K562 (cell line): Measurements from ENCODE around the gene RARG. TPM values are rescaled to one million over a fixed set of nuclear protein-coding genes. Genes with fewer than 3 reads are reported as not detected.

Experiments used
- BCOR ChIP-seq: fragments of 450-650 bp; IDR thresholded peaks from 2 replicates; pipeline ENCODE4 v1.6.1; 2016
- CBFA2T3 ChIP-seq: fragments of 450-650 bp; IDR thresholded peaks from 2 replicates; pipeline ENCODE4 v1.6.1; 2017
- CBX1 ChIP-seq: sonication (generic); IDR thresholded peaks from 2 replicates; pipeline ENCODE4 v1.6.1; 2016; ENCODE audit warnings: antibody characterized with exemption, low read depth, mild to moderate bottlenecking
- ESRRA ChIP-seq: fragments of 450-650 bp; IDR thresholded peaks from 2 replicates; pipeline ENCODE4 v1.6.1; 2014; ENCODE audit warnings: low read depth, mild to moderate bottlenecking, moderate library complexity, borderline replicate concordance
- HDAC1 ChIP-seq, 2 experiments: fragments of 450-650 bp; IDR thresholded peaks; 2 replicates each; pipeline ENCODE4 v1.6.1; 2016 to 2017; ENCODE audit warnings: inconsistent platforms in 1 of 2, mild to moderate bottlenecking in 1 of 2, moderate library complexity in 1 of 2
- JUND ChIP-seq, 2 experiments: IDR thresholded peaks; 2 replicates in 1 of 2; 3 replicates in 1 of 2; pipeline ENCODE4 v1.6.1; 2011; ENCODE audit warnings: borderline replicate concordance in 2 of 2, low read depth in 2 of 2, low read length in 2 of 2, improper control_type of control experiment in 1 of 2, missing biosample characterization in 1 of 2, missing genetic modification characterization in 1 of 2, missing genetic modification reagents in 1 of 2
- KDM1A ChIP-seq, 2 experiments: fragments of 450-650 bp; IDR thresholded peaks; 2 replicates each; pipeline ENCODE4 v1.6.1; 2016; ENCODE audit warnings: mild to moderate bottlenecking in 2 of 2
- MCM2 ChIP-seq: fragments of 450-650 bp; IDR thresholded peaks from 2 replicates; pipeline ENCODE4 v1.6.1; 2017; ENCODE audit warnings: low read depth, mild to moderate bottlenecking
- MLLT1 ChIP-seq, 2 experiments: fragments of 450-650 bp; IDR thresholded peaks; 2 replicates each; pipeline ENCODE4 v1.6.1; 2016
- NUFIP1 ChIP-seq: fragments of 450-650 bp; IDR thresholded peaks from 2 replicates; pipeline ENCODE4 v1.6.1; 2018; ENCODE audit not compliant: partially characterized antibody
- RBM25 ChIP-seq: fragments of 200-400 bp; formaldehyde crosslinking; IDR thresholded peaks from 2 replicates; pipeline ENCODE4 v1.6.1; 2018; ENCODE audit warnings: low read length, low read depth, moderate library complexity; ENCODE audit not compliant: severe bottlenecking
- RCOR1 ChIP-seq, 2 experiments: IDR thresholded peaks; 2 replicates each; pipeline ENCODE4 v1.6.1; 2012; ENCODE audit warnings: low read depth in 2 of 2, low read length in 2 of 2, borderline replicate concordance in 1 of 2, improper control_type of control experiment in 1 of 2
- SMARCA5 ChIP-seq: fragments of 450-650 bp; IDR thresholded peaks from 2 replicates; pipeline ENCODE4 v1.6.1; 2016
- SOX6 ChIP-seq: fragments of 450-650 bp; IDR thresholded peaks from 2 replicates; pipeline ENCODE4 v1.6.1; 2014; ENCODE audit warnings: mild to moderate bottlenecking
- TEAD4 ChIP-seq, 2 experiments: sonication (generic) in 1 of 2; formaldehyde crosslinking in 1 of 2; IDR thresholded peaks; 2 replicates each; pipeline versions ENCODE4 v1.6.1 to v1.8.0; 2012 to 2022; ENCODE audit warnings: borderline replicate concordance in 1 of 2, inconsistent platforms in 1 of 2, low read length in 1 of 2, mild to moderate bottlenecking in 1 of 2, missing genetic modification reagents in 1 of 2
- ZBTB7A ChIP-seq: IDR thresholded peaks from 2 replicates; pipeline ENCODE4 v1.6.1; 2011; ENCODE audit warnings: low read depth, mild to moderate bottlenecking, low read length, moderate library complexity, borderline replicate concordance; ENCODE audit not compliant: control insufficient read depth
- polyA plus RNA-seq, 8 experiments: library from polyadenylated mRNA; depleted of rRNA in 4 of 8; stranded (reverse) in 5 of 8; unstranded in 3 of 8; fragments of >200 nt; fragmentation: Nextera tagmentation in 2 of 8; fragmentation: Illumina TruSeq in 1 of 8; extraction: Ambion mirVana in 2 of 8; extraction: Trizol in 1 of 8; gene quantifications; 2 replicates each; pipeline versions ENCODE4 v1.2.1 to v1.2.3, GENCODE V29; 2011 to 2014; ENCODE audit warnings: inconsistent platforms in 1 of 8, missing spikeins in 1 of 8
- total RNA-seq, 7 experiments: library from RNA; depleted of rRNA in 6 of 7; stranded (reverse); fragments of >200 nt in 6 of 7; fragmentation: Illumina TruSeq in 2 of 7; extraction: Trizol in 2 of 7; gene quantifications; 2 replicates each; pipeline versions ENCODE4 v1.2.1 to v1.2.3, GENCODE V29; 2011 to 2021; ENCODE audit warnings: low replicate concordance in 1 of 7
- TF ChIP-seq, protein P1 (sequence below): conservative IDR thresholded peaks from 2 replicates; pipeline ENCODE4 v1.6.1; 2011; ENCODE audit warnings: low read depth, mild to moderate bottlenecking, low read length; ENCODE audit not compliant: control insufficient read depth
- TF ChIP-seq, protein P2 (sequence below): fragments of 200-800 bp; sonication (Bioruptor generic); IDR thresholded peaks from 2 replicates; pipeline ENCODE4 v1.6.1; 2017; ENCODE audit warnings: missing genetic modification characterization, missing compliant biosample characterization
- TF ChIP-seq, protein P3 (sequence below): sonication (generic); formaldehyde crosslinking; IDR thresholded peaks from 2 replicates; pipeline ENCODE4 v1.4.0; 2020; ENCODE audit warnings: mild to moderate bottlenecking, missing genetic modification reagents

Gene RARG
- total and polyA plus RNA-seq, 9 of the 15 experiments (the other 6 are each of a cell fraction or from before 2014, with no cell fraction given): 0.18 to 7.6 (median 3.8) TPM

- TF ChIP-seq ZBTB7A (peak; percentile 32; the same call in 1 of the 2 replicates), RBM25 (peak; percentile 70), HDAC1 (IDR thresholded peaks at IDR 0.05) (0 out of 4 replicates have a peak, but pooled peaks of 1 of the 2 experiments have one; percentile 32), RCOR1 (IDR thresholded peaks at IDR 0.05; ENCODE audit: borderline replicate concordance in 1 of 2, low read depth in 2 of 2, low read length in 2 of 2) (peak in 1 of 2 experiments; percentile 78; a peak in 2 of 4 replicates), JUND (IDR thresholded peaks at IDR 0.05; ENCODE audit: borderline replicate concordance, low read depth, low read length) (no peak), JUND (tag; IDR thresholded peaks at IDR 0.05; ENCODE audit: borderline replicate concordance, low read depth, low read length) (peak; percentile 23; the same call in 1 of the 3 replicates), SOX6 (0 out of 2 replicates have a peak, but pooled peaks have one; percentile 9), NUFIP1 (no peak), SMARCA5 (peak; percentile 59; the same call in 1 of the 2 replicates), CBFA2T3 (peak; percentile 22; the same call in 1 of the 2 replicates), CBX1 (no peak), MCM2 (no peak), ESRRA (peak; percentile 54; the same call in 1 of the 2 replicates), TEAD4 (IDR thresholded peaks at IDR 0.05; ENCODE audit: low read length) (no peak), TEAD4 (CRISPR knock-in tag; IDR thresholded peaks at IDR 0.05; ENCODE audit: borderline replicate concordance) (no peak), KDM1A (IDR thresholded peaks at IDR 0.05) (peak; percentile 68 to 74), MLLT1 (IDR thresholded peaks at IDR 0.05) (peak in 1 of 2 experiments; percentile 71; a peak in 1 of 4 replicates), BCOR (peak; percentile 95)
- TF ChIP-seq, protein P1, sequence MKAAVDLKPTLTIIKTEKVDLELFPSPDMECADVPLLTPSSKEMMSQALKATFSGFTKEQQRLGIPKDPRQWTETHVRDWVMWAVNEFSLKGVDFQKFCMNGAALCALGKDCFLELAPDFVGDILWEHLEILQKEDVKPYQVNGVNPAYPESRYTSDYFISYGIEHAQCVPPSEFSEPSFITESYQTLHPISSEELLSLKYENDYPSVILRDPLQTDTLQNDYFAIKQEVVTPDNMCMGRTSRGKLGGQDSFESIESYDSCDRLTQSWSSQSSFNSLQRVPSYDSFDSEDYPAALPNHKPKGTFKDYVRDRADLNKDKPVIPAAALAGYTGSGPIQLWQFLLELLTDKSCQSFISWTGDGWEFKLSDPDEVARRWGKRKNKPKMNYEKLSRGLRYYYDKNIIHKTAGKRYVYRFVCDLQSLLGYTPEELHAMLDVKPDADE: no peak
- TF ChIP-seq, protein P2, sequence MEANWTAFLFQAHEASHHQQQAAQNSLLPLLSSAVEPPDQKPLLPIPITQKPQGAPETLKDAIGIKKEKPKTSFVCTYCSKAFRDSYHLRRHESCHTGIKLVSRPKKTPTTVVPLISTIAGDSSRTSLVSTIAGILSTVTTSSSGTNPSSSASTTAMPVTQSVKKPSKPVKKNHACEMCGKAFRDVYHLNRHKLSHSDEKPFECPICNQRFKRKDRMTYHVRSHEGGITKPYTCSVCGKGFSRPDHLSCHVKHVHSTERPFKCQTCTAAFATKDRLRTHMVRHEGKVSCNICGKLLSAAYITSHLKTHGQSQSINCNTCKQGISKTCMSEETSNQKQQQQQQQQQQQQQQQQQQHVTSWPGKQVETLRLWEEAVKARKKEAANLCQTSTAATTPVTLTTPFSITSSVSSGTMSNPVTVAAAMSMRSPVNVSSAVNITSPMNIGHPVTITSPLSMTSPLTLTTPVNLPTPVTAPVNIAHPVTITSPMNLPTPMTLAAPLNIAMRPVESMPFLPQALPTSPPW: no peak
- TF ChIP-seq, protein P3, sequence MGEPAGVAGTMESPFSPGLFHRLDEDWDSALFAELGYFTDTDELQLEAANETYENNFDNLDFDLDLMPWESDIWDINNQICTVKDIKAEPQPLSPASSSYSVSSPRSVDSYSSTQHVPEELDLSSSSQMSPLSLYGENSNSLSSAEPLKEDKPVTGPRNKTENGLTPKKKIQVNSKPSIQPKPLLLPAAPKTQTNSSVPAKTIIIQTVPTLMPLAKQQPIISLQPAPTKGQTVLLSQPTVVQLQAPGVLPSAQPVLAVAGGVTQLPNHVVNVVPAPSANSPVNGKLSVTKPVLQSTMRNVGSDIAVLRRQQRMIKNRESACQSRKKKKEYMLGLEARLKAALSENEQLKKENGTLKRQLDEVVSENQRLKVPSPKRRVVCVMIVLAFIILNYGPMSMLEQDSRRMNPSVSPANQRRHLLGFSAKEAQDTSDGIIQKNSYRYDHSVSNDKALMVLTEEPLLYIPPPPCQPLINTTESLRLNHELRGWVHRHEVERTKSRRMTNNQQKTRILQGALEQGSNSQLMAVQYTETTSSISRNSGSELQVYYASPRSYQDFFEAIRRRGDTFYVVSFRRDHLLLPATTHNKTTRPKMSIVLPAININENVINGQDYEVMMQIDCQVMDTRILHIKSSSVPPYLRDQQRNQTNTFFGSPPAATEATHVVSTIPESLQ (CRISPR knock-in tag): no peak
Measured at GRCh38 chr12:53258541-53259539, 26.8 kb upstream of the RARG start (continued).
